ENCODE results near the gene PLCXD3. TPM values are rescaled to one million over a fixed set of nuclear protein-coding genes. Genes with fewer than 3 reads are reported as not detected.

Gene PLCXD3
- total RNA-seq = 14.1 and 20.9 TPM in 2 replicates

DNA sequence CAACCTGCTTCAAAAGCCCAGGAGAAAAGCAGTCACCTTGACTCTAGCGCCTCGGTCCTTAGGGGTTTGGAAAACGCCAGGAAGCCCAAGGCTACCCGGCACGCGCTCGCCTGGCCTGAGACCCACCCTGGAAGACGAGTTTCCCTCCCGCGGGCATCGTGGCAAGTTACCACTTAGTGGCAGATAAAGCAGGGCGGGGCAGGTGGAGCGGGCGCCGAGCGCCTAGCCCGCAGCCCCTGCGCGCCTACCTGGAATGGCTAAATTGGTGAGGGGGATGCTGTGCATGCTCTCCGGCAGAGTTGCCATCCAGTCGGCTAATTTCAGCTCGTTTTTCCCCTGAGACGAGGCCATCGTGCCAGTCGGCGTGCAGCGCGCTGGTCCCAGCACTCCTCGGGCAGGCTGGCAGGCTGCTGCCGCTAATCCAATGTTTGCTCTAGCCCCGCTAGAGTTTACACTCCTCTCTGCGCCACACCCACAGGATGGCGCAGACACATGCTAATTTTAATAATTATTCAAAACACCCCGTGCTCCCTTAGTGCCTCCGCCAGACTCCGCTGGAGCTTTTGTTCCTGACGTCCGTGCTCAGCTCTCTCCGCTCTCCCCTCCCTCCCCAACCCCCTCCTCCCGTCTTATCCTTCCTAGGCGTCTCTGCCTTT lies at the start of gene PLCXD3:
PLCXD3 (minus strand) TSS at position 426 of the 656 bp plus-strand sequence; CDS start at position 351, 75 bp downstream.

